DMS53 treated with DMSO at 0.1 percent for 48 hours (cell line): Measurements from ENCODE around the gene RNF130.

Source experiments
- DNase-seq: peaks from one replicate; lab custom pipeline; 2025; ENCODE audit not compliant: unreplicated experiment; lab: John Stamatoyannopoulos, UW

Gene RNF130

DNA sequence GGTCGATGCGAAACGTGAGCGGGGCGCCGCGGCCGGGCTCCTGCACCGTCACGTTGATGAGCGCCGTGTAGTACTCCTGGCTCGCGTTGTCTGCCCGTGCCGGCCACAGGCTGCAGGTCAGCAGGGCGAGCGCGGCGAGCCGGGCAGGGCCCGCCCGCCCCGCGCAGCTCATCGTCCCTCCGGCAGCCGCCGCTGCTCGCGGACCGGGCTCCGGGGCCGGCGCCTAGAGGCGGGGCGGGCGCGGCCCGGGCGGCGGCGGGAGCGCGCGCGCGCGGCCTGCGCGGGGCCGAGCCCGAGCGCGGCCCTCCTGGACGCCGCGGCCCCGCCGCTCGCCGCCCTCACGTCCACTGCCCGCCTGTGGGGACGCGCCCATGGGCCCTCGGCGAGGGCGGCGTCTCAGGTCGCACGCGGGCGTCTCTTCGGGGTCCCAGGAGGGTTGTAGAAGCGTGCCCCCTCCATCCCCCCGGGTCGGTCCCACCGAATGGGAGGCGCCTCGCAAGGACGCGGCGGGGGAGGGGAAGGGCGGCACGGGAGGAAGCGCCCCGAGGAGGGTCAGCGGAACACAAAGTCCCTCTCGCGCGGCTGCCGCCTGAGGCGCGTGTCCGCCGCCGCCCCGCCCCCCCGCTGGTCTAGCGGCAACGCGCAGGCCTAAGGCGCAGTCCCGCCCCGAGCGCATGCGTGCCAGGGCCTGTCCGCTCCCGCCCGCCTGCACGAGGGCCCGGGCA is at the start of gene RNF130:
RNF130 (minus strand) TSS at position 229 of the 725 bp plus-strand sequence; CDS start at position 172, 57 bp downstream.
- peak; percentile 83 for DNase-seq

DNA sequence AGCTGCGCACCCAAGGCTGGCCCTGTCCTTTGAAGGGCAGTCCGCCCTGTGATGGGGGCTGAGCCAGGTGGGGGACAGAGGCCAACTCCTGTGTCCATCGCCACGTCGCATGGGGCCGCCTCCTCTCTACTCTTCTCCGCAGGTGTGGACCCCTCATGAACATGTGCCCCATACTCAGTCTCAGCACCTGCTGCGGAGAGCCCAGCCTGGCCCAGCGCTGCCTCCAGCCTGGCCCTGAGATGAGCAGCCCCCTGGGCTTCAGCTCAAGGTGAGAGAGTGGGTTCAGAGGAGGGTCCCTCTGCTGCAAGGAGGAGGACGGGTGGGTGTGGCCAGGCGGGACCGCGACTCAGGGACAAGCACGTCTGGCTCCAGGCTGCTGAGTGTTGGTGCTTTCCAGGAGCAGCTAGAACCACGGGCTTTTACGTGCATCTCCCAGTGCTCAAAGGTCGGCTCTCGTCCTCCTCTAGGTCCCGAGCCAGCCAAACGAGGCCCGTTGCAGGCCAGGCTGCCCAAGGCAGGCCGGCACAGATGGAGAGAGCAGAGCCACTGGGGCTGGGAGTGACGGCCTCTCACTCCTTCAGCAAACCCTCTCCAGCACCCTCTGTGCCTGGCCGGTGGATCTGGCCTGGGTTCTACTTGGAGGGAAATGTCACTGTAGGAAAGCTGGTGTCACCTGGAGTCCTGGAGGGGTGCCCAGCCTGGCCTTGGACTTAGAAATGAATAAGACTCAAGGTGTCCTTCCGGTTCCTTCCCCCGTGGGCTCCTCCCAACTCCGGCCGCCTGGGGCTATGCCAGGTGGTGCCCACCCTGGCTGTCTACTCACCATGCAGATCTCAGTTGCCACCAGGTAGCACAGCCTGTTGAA is 48.9 kb upstream of the RNF130 start:
- DNase-seq = no peak

DNA sequence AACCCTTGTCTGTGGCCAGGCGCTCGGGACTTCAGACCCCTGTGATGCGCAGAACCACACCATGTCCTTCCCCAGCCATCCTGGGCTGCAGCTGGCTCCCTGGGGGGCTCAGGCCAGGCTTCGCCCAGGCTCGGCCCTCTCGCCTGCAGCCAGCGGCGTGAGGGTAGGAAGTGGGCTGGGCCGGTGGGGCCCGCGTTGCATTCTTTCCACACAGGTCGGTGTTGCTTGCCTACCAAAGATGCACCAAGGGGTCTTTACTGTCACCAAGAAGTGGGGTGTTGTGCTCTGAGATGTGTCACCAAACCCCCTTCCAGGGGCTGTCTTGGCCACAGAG is 48.3 kb upstream of the RNF130 start:
- DNase-seq = no peak

GRCh38 chr5:180119031-180119902 is 47.7 kb upstream of the RNF130 start:
- no peak for DNase-seq

DNA sequence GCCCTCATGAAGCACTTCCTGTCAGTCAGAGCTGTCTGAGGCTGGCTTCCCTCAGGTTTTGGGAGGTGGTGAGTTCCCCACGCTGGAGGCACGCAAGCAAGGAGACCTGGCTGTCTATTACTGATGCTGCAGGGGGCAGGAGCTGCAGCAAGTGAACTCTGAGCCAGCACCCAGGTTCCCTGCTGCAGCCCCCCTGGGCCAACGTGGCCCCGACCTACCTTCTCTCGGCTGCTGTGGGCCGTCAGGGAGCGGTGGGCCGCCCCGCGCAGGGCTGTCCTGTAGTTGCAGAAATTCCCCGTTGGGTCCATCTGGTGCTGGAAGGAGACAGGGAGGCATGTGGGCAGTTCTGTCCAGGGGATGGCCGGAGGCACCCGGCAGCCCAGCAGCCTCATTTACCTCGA is 46.8 kb upstream of the RNF130 start:
- DNase-seq = no peak

DNA sequence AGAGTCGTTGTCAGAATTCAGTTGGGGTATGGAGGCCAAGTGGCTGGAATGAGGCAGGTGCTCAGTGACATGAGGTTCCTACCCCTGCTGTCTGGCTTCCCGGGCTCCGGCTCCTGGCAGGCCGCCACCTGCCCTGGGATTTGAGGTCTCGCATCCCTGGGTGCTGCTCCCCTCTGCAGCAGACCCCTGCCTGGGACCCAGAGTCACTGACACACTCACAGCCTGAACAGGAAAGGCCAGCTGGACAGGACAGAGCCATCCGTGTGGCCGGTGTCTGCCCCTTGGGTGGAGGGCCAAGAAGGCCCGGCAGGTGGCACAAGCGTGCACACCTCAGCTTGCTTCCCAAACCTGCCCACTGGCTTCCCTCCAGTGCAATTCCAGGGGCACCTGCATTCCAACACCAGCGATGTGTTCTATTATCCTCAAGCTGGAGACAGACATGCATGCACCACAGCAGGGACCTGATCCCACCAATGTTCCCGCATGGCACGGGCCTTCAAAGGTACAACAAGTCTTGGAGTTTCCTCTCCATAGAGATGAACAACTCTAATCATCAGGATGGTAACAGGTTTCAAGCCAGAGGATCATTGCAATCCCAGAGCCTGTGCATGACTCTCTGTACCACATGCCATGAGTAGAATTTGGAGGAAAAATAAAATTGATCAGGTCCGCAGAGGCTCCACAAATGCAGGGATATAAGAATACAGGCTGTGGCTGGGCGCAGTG is 45.6 kb upstream of the RNF130 start:
- no peak for DNase-seq

DNA sequence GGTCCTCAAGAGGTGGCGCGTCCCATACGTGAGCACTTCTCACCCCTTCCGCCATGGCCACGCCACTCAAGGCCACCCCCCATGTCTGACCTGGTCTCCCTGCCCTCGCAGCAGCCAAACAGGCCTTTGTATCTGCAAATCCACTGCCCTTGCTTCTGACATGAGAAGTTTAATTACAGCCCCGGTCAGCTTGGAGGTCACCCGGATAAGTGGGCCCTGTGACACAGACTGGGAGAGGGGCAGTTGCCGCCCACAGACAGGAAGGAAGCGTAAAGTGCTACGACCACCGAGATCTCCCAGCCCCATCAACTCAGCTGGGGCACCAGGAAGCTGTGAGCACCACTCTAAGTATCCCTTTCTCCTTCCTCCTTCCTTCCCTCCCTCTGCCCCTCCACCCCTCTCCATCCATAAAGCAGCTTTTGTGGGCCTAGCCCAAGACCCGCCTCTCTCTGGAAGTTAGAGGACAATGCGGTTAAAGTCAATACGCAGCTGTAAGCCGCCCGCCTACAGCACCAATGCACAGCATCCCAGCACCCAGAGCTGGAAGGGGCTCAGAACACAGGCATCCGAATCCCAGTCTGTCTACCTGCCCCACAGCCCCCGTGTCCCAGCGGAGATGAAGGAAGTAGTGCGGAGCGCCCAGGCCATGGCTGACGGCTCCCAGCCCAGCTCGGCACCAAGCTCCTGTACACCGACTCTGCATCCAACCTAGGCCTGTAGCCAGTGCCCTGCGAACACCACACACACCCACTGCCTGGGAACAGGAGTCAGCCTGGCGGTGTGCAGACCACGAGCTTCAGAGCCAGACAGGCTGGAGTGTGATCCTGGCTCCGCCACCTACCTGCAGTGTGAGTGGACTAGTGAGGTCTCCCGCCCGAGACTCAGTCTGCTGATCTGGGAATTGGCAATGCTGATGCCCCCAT is 44.8 kb upstream of the RNF130 start:
- no peak for DNase-seq

DNA sequence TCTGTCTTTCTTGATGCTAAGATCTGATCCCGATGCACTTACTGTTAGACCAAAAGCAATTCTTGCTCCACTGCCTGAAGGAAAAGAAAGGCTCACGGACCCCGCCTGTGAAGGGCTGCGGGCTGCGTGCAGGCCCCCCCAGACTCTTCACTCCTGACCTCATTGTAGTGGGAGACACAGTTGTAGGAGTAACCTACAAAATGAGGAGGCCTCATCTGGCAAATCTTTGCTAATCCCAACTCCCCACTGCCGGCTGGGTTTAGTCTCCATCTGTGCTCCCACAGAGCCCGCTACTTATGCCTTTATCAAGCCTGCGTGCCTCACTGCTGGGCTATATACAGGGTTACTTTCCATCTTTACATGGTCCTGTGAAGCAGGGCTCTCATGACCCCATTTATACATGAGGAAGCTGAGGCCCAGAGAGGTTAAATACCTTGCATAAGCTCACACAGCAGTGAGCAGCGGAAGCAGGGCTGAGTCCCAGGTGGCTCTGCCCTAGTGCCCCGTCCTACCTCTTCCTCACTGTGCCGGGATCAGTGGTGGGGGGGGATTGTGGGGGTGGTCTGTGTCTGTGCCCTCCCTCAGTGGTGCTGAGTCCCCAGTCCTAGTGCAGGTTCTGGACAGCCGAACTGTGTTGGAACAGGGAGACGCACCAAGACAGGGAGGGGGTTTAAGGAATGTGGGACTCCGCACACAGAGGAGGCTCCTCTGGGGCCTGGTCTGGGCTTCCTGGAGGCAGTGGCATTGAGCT is 43.9 kb upstream of the RNF130 start:
- no peak for DNase-seq

DNA sequence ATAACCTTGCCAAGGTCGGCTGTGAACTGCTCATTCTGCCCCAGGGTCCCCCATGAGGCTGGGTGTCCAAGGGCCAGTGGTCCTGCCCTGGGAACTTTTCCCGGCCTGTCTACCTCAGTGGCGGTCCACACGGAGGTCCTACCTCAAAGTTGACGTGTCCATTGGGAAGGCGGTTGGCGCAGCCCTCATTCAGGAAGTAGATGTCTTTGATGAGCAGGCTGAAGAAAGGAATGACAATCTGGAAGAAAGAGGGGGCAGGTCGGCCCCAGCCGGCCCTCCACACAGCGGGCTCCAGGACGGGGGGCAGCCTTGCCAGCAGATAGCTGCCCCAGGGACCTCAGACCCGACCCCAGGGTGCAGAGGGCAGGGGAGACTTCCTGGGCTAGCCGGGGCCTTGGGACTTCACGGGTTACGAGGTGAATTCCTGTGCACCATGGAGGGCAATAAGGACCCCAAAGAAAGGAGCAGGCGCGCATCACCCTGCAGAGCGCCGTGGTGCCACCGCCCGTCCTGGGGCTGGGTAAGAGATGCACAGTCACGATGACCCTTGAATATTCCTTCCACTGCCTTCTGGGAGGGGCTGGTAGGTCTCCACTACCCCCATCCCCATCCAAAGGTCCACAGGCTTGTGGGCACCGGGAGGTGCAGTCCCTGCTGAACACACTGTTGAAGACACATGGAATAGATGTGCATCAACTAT is 42.9 kb upstream of the RNF130 start:
- DNase-seq = no peak

GRCh38 chr5:180113660-180114303 is 42.2 kb upstream of the RNF130 start:
- no peak for DNase-seq

- DNase-seq = no peak
Measured at GRCh38 chr5:180112181-180112861, 40.8 kb upstream of the RNF130 start.

DNA sequence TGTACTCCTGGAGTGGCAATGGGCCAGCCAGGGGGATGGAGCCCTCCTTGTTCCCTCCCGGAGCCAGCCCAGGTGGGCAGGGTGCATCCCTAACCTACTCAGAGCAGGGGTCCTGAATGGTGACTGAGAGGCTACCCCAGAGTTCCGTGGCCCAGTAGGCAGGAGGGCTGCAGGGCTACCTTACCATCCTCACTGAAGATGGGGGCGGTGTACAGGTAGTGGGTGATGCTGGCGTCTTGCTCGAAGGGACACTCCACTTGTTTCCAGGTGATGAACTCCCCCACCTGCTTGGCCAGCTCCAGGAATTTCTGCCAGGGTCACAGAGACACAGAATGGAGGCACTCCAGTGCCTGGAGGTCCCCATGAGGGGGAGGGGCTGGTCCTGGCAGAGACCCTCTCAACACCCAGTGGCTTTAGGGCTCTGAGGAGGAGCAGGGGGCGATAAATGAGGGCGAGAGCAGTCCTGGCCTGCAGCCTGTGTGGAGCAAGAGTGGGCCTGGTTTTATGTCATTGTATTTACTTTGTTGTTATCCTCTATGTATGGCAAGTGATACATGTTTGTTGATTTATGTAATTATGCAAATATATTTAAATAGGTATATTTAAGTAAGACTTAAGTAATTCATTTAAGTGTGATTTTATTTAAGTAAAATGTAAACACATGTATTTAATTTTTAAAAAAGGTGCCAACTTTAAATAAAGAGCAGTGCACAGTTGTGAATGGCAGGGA is 39.9 kb upstream of the RNF130 start:
- DNase-seq = no peak

GRCh38 chr5:180109920-180110319 is 38.4 kb upstream of the RNF130 start:
- DNase-seq = no peak

DNA sequence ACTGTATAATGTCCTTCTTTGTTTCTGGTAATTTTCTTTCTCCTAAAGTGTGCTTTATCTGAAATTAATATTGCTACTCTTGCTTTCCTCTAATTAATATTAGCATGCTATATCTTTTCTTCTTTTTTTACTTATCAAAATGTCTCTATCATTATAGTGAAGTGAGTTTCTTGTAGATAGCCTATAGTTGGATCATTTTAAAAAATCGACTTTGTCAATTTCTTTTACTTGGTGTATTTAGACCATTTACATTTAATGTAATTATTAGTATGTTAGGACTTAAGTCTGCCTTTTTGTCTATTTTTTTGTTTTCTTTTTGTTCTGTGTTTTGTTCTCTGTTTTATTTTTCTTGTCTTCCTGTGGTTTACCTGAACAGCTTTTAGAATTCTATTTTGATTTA is 35.4 kb upstream of the RNF130 start:
- no peak for DNase-seq

GRCh38 chr5:180105827-180106312 is 34.3 kb upstream of the RNF130 start:
- no peak for DNase-seq

- no peak for DNase-seq
Measured at GRCh38 chr5:180104168-180104530, 32.6 kb upstream of the RNF130 start.
